ENCODE results near the gene MREG. TPM values are rescaled to one million over a fixed set of nuclear protein-coding genes. Genes with fewer than 3 reads are reported as not detected.

Gene MREG
- total RNA-seq, 4 donors from 2014 or later: 2.9 to 14.6 (median 3.6) TPM

GRCh38 chr2:215985257-215985656 is 28.1 kb downstream of the MREG start:
- DNase-seq (ENCODE audit: low spot score in 2 of 2): no peak
- no peak overlapping the region for H3K4me3 ChIP-seq
- peaks cover 0 to 7% (median 0%) of the 10 kb centered on the region in 3 donors for H3K36me3 ChIP-seq
- H3K4me1 ChIP-seq: no peaks in the 10 kb centered on the region
- H3K27ac ChIP-seq: no peak overlapping the region
- 82% methylated on average over 1 of the region's 1 CpG for WGBS, 2 donors
- H3K9me3 ChIP-seq: peaks cover 0 to 5% (median 0%) of the 10 kb centered on the region in 4 donors
- TF ChIP-seq CTCF (IDR thresholded peaks at IDR 0.05) (no peak), EP300 (IDR thresholded peaks at IDR 0.05) (no peak), POLR2A (IDR thresholded peaks at IDR 0.05) (no peak)
- H3K27me3 ChIP-seq: no peaks in the 10 kb centered on the region

GRCh38 chr2:215984661-215985060 is 28.7 kb downstream of the MREG start:
- TF ChIP-seq EP300 (IDR thresholded peaks at IDR 0.05): no peak
- no peak for TF ChIP-seq POLR2A (IDR thresholded peaks at IDR 0.05)
- no peak for TF ChIP-seq CTCF (IDR thresholded peaks at IDR 0.05)
- 89 to 92% methylated on average over 2 of the region's 2 CpGs for WGBS, 2 donors
- Histone ChIP-seq H3K27ac (no peak overlapping the region), H3K9me3 (no peaks in the 10 kb centered on the region), H3K27me3 (no peaks in the 10 kb centered on the region), H3K36me3 (peaks cover 0 to 7% (median 0%) of the 10 kb centered on the region in 3 donors), H3K4me1 (no peaks in the 10 kb centered on the region), H3K4me3 (no peak overlapping the region)
- no peak for DNase-seq (ENCODE audit: low spot score in 2 of 2)

- no peaks in the 10 kb centered on the region for H3K4me1 ChIP-seq
- H3K4me3 ChIP-seq: no peak overlapping the region
- H3K36me3 ChIP-seq: peaks cover 0 to 3% (median 0%) of the 10 kb centered on the region in 3 donors
- 80 to 82% methylated on average over 2 of the region's 2 CpGs for WGBS, 2 donors
- no peak for DNase-seq (ENCODE audit: low spot score in 2 of 2)
- H3K27me3 ChIP-seq: no peaks in the 10 kb centered on the region
- TF ChIP-seq POLR2A (IDR thresholded peaks at IDR 0.05) (no peak), EP300 (IDR thresholded peaks at IDR 0.05) (no peak), CTCF (IDR thresholded peaks at IDR 0.05) (no peak)
- H3K9me3 ChIP-seq: no peaks in the 10 kb centered on the region
- H3K27ac ChIP-seq: no peak overlapping the region
Measured at GRCh38 chr2:215983581-215984351, 29.6 kb downstream of the MREG start.

GRCh38 chr2:215982465-215982875 is 30.9 kb downstream of the MREG start:
- no peak overlapping the region for H3K27ac ChIP-seq
- DNase-seq (ENCODE audit: low spot score in 2 of 2): no peak

More at GRCh38 chr2:215982465-215982875, 30.9 kb downstream of the MREG start:
- WGBS, 2 donors: 90 to 95% methylated on average over 6 of the region's 6 CpGs
- no peaks in the 10 kb centered on the region for H3K4me1 ChIP-seq
- no peaks in the 10 kb centered on the region for H3K9me3 ChIP-seq
- TF ChIP-seq EP300 (IDR thresholded peaks at IDR 0.05) (no peak), POLR2A (IDR thresholded peaks at IDR 0.05) (no peak), CTCF (IDR thresholded peaks at IDR 0.05) (no peak)
- no peak overlapping the region for H3K4me3 ChIP-seq
- H3K36me3 ChIP-seq: no peaks in the 10 kb centered on the region
- no peaks in the 10 kb centered on the region for H3K27me3 ChIP-seq
